NCI-H1048 (cell line): ENCODE results near the gene NDUFAF2.
A peak's percentile ranks its signal among the peaks of the same experiment; 100 is the strongest.
"Not testable (repeated sequence)": the region's sequence is repeated elsewhere in the genome, so short reads cannot be mapped to it uniquely, and the experiment has no call there.

Experiments used
- DNase-seq: peaks from one replicate; lab custom pipeline; 2025; lab: John Stamatoyannopoulos, UW

Gene NDUFAF2, protein sequence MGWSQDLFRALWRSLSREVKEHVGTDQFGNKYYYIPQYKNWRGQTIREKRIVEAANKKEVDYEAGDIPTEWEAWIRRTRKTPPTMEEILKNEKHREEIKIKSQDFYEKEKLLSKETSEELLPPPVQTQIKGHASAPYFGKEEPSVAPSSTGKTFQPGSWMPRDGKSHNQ

DNA sequence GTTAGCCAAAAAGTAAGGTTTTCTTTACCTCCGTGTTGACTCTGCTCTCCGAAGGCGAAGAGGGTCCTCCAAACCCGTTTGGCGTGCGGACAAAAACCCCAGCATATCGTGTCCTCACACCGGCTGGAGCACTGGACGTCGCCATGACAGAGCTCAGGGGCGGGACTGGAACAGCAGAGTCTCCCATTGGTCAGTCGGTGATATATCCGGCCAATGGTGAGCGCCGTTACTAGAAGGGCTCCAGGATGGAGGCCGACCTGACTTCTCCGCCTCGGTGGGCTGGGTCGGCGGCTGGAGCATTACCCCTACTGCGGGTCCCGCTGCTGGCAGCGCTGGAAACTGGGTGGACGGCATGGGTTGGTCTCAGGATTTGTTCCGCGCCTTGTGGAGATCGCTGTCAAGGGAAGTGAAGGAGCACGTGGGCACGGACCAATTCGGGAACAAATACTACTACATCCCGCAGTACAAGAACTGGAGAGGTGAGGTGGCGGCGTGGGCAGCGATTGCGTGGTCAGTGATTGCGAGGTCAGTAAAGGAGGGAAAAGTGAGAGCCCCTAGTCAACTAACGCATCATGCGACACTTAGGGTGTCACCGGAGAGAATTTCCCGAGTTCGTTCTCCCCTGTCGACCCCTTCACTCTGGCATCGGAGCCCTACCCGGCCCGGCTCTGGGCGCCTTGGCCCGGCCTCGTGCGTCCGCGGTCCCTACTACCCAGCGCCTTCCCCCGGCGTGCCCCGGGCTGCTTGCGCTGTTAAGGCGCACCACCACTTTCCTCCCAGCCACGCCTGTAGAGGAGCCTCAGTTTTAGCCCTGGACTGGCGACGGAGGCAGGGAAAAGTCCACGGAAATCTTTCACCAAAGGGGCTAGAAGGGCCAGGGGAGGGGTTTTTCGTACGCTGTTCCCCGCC, at the start of gene NDUFAF2, which contains the start of gene ERCC8:
NDUFAF2 (plus strand) TSS at position 302 of the 909 bp plus-strand sequence; CDS start at position 353, 51 bp downstream.
ERCC8 (minus strand) TSS at position 167 of the 909 bp plus-strand sequence; CDS start at position 105, 62 bp downstream.
- peak; percentile 66 for DNase-seq

DNA sequence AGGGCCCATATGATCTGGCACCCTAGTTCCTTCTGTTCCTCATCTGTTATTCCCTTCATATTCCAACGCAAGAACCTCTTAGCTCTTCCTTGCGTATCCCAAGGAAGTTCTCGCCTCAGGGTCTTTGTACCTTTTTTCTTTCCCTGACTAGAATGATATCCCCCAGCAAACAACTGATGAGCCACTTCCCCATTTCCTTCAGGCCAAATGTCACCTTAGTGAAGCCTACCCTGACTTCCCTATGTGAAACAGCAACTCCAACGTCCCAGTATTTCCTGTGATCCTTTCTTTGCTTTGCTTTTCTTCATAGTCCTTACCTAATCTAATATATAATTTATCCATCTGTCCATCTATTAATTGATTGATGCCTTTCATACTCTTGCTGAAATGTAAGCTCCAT, 48.0 kb upstream of the NDUFAF2 start:
- DNase-seq, result no peak

DNA sequence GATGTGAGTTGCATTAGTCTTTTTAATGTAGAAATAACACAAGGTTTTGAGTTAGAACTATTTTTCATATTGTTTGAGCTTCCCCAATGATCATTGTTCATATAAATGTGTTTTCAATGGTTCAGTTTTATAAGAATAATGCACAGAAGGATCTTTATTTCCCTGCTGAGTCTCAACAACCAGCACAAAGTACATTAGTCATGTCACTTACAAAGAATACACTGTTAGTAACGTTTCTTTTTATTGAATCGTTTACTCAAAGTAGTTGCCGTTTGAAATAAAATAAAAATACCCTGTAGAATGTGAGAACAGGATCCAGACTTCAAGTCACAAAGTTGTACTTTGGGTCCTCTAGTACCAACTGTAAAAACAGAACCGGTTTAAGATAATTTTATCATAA, 41.6 kb upstream of the NDUFAF2 start:
- DNase-seq, result no peak

DNA sequence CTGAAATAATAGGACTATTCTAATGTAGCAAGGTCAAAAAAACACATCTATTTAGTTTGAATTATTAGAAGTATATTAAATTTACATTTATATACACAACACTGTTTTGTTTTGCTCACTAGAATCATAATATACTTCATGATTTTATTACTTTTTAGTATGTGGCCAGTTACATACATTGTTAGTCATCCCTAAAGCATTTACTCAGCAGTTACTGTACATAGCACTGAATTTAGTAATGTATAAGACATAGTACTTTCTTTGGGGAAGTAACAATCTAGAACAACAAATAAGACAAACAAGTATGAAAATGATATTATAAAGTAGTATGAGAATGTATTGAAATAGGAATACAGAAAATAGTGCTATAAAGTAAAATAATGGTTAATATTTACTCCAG, 28.4 kb upstream of the NDUFAF2 start:
- no peak for DNase-seq

DNA sequence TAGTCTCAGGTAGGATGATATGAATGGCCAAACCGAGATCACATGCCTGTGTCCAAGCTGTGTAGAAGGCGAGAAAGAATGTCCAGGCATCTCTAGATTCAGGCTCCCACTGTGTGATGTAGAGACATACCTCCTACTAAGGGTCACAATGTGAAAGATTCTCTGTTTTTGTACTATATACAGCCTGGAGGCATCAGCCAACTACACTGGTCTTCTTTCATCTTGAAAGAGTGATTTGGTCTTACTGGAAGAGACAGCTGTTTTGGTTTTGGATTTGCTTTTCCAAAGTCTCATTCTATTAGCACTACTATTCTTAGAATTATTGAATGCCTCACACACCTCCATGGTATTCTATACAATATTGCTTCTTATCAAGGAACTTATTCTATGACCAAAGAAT, 26.5 kb upstream of the NDUFAF2 start:
- no peak for DNase-seq

DNA sequence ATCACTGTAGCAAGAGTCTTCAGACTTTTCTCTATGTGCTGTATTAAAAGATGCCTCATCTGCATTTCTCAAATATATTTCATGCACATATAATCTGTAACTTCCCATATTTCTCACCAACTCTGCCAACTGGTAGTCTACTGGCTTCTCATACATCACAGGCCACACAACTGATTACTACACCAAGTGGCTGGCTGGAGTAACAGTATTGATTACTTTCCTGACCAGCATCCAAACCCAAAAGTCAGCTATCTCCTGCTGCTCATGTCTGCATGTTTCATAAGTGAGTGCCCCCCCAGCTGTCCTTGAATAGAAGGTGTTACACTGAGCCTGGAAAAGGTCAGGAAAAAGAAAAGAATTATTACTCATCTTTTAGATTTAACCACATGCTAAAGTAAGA, 17.6 kb upstream of the NDUFAF2 start:
- no peak for DNase-seq

DNA sequence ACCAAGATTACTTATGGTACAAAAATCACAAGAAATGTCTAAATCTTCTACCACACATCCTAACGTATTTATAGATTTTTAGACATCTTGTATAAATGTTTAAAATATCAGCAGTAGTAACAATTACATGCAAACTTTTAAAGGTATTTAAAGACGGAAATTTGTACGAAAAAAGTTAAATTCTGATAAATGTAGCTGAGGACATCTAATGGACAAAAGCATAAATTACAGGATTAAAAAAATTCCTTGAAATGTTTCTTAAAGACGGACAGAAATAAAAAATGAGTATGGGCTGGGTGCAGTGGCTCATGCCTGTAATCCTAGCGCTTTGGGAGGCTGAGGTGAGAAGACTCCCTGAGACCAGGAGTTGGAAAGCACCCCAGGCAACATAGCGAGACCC, 16.0 kb upstream of the NDUFAF2 start:
- DNase-seq, result no peak

DNA sequence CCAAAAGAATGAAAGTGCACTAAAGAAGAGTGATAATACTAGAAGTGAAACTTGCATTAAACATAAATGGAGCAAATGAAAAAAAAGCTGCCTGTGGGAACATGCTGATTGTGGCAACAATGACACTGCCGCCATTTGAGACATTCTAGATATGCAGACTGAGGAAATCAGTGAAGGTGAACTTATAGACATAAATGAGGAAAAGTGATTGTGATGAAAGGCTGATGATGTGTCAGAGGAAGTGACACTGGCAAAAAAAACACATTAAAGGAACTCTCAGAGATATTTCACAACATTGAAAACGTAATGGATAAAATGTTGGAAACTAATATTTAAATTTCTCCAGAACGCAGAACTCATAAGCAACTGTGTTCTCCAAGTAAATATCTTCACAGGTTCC, 1.4 kb upstream of the NDUFAF2 start:
- no peak for DNase-seq

DNA sequence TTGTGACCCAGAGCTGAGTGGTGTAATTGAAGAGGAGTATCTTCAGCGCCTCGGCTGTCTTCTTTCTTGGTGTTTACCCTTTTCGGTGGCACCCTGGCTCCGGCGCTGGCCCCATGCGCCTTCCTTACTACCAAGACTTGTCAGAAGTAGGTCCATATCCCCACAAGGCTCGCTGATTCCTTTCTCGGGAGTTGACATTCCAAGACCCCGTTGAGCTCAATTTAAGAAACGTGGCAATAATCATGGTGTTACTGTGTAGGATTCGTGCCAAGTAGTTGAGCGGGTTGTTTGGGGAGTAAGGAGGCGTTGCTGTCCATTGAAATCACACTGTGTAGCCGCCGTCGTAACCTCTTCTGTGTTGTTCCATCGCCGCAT, 795 bp downstream of the NDUFAF2 start:
- no peak for DNase-seq

DNA sequence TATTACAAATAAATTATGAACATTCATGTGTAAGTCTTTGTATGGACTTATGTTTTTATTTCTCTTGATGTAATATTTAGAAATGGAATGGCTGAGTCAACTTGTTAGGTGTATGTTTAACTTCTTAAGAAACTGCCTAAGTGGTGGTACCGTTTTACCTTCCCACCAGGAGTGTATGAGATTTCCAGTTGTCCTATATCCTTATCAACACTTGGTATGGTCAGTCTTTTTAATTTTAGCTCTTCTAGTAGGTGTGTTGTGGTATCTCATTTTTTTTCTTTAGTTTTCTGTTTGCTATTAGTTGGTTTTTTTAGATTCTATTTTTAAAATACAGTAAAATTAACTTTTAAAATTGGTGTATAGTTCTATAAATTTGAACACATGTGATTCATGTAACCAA, 3.7 kb downstream of the NDUFAF2 start:
- DNase-seq, result no peak

DNA sequence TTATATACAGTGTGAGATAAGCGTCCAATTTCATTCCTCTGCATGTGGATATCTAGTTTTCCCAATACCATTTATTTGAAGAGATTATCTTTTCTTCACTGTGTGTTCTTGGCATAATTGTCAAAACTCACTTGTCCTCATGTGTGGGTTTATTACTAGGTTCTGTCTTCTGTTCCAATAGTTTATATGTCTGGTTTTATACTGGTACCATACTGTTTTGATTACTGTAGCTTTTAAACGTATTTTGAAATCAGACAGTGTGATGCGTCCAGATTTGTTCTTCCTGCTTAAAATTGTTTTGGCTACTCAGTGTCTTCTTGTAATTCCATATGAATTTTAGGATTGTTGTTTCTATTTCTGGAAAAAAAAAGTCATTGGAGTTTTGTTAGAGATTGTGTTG, 10.2 kb downstream of the NDUFAF2 start:
- no peak for DNase-seq

DNA sequence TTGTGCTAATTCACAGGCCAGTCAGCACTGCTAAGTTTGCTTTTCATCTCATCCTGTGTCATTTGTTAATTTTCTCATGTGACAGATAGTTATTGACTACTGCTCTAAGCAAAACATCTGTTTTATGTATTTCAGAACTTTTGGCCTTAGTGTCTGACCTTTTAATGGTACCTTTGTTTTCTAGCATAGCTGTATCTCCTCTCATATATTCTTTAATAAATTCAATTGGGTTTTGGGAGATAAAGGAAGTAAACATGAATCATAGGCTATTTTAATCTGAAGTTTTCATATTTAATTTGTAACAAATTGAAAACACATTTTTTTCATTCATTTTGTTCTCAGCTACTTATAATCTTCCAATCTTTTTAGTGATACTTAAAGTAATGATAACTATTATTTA, 13.1 kb downstream of the NDUFAF2 start:
- DNase-seq, result no peak

DNA sequence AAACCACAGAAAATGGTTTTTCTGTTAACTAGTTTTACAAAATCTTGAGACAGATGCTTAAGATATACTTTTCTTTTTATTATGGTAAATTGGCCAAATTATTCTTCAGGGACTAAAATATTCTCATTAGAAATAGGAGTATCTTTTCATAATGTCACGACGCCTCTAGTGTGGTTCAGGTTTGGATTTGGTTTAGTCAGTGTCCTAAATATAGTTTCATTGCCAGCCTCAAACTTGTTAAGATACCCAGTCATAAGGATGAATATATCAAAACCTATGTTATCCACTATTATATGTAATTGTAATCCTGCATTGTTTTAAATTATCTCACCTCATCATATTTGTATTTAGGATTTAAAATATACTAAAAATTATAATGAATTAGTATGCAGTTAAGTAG, 13.7 kb downstream of the NDUFAF2 start:
- no peak for DNase-seq

DNA sequence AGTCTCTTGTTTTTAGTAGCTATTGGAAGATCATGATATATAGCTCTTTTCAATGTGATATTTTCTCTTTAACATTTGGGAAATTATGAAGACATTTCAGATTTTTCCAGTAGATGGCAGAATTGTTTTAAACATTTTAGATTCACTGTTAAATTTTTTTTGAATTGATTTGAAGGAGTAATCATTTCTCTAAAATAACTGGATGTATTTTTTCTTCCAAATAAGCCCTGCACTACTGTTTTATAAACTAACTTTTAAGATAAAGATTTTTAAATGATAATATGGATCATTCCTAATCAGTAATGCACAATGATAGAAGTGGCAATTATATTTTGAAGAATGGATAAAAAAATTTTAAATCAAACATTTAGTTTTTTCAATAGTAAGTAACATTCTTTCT, 14.2 kb downstream of the NDUFAF2 start:
- no peak for DNase-seq

DNA sequence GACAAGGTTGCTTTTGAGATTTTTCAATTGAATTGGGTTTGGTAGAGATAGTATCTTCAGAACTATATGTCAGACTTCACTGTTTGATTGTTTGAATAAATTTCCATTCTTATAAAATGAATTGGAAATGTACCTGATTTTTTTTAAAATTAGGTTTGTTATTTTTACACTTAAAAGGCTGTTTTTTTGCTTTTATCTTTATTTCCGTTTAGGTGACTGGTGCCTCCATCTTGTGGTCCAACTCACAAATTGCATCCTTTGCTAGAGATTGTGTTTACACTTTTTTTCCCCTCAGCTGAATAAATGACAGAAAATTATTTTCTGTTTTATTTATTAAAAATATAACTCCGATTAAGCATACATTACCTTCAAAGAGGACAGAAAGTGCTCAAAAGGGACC, 15.6 kb downstream of the NDUFAF2 start:
- no peak for DNase-seq

DNA sequence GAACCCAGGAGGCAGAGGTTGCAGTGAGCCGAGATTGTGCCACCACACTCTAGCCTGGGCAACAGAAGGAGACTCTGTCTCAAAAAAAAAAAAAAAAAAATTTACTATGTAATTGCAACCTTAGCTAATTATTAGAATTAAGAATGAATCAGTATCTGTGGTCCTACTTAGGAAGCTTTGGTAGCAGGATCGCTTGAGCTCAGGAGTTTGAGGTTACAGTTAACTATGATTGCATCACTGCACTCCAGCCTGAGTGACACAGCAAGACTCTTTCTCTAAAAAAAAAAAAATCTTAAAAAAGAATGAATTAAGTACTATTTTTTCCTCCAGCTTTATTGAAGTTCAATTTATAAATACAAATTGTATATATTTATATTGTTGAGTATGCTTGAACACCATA, 16.7 kb downstream of the NDUFAF2 start:
- no peak for DNase-seq

DNA sequence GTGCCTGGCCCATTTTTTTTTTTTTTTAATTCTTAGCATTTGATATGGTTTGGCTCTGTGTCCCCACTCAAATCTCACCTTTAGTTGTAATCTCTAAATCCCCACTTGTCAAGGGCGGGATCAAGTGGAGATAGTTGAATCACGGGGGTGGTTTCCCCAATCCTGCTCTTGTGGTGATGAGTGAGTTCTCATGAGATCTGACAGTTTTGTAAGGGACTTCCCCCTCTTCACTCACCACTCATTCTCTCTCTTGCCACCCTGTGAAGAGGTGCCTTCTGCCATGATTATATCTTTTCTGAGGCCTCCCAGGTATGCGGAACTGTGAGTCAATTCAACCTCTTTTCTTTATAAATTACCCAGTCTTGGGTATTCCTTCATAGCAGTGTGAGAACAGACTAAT, 27.2 kb downstream of the NDUFAF2 start:
- no peak for DNase-seq

DNA sequence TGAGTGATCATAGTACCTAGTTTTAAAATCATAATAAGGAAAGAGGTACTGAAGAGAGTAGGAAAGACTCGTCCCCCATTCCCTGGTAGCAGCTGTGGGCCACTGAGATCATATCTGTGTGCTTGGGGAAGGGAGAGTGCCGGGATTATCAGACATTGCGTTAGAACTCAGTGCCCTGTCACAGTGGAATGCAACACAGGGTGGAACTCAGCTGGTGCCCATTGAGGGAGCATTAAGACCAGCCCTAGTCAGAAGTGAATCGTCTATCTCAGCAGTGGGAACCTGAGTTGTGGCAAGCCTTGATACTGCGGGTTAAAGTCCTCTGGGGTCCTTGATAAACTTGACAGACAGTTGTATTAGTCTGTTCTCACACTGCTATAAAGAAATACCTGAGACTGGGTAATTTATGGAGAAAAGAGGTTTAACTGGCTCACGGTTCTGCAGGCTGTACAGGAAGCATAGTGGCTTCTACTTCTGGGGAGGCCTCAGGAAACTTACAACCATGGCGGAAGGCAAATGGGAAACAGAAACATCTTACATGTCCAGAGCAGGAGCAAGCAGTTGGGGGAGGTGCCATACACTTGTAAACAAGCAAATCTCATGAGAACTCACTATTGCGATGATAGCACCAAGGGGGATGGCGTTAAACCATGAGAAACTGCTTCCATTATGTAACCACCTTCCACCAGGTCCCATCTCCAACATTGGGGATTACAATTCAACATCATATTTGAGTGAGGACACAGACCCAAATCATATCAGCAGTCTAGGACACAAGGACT, 33.1 kb downstream of the NDUFAF2 start:
- no peak for DNase-seq

DNA sequence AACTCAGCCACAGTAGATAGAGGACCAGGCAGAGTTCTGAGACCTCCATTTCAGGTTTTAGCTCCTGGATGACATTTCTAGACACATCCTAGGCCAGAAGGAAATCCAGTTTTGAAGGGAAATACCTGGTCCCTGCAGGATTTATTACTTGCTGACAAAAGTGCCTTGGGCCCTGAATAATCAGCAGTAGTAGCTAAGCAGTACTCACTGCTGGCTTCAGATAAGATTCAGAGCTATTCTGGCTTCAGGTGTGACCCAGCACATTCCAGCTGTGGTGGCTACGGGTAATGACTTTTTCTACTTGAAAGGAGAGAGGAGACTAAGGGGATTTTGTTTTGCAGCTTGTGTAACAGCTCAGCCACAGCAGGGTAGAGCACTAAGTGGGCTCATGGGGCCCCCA, 34.0 kb downstream of the NDUFAF2 start:
- no peak for DNase-seq

DNA sequence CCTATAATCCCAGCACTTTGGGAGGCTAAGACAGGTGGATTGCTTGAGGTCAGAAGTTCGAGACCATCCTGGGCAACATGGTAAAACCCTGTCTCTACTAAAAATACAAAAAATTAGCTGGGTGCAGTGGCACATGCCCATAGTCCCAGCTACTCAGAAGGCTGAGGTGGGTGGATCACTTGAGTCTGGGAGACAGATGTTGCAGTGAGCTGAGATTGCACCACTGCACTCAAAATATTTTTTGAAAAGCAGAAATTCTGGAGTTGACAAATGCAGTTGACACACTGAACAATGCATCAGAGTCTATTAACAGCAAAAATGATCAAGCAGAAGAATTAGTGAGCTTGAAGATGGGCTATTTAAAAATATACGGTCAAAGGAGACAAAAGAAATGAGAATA, 35.5 kb downstream of the NDUFAF2 start:
- no peak for DNase-seq

DNA sequence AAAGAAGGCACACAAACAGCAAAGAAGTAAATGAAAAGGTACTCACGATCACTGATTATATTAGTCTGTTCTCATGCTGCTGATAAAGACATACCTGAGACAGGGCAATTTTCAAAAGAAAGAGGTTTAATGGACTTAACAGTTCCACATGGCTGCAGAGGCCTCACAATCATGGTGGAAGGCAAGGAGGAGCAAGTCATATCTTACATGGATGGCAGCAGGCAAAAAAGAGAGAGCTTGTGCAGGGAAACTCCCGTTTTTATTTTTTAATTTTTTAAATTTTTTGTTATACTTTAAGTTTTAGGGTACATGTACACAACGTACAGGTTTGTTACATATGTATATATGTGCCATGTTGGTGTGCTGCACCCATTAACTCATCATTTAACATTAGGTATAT, 37.1 kb downstream of the NDUFAF2 start:
- not testable (repeated sequence) for DNase-seq

DNA sequence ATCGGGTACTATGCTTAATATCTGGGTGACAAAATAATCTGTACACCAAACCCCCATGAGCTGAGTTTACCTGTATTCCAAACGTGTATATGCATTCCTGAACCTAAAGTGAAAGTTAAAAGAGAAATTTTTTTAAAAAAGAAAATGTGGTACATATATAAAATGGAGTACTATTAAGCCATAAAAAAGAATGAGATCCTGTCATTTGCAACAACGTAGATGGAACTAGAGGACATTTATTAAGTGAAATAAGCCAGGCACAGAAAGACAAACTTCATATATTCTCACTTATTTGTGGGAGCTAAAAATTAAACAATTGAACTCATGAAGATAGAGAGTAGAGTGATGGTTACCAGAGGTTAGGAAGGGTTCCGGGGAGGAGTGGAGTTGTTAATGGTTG, 44.8 kb downstream of the NDUFAF2 start:
- DNase-seq, result no peak

DNA sequence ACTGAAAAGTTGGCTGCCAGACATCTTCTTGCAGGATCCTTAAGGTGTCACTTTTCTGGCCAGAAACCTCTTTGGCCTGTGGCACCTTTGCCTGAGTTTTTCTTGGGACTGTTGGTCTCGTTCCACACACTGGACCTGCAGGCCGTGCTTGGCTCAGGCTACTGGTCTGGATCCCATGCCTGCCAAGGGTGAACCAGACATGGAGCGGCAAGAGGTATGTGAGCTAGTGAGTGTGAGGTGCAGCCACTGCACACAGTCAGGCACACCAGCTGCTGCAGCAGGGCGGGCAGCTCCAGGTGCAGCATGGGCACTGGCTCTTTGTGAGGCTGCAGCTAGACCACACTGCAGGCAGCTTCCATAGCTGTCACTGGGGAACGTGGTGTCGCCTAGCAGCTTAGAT, 47.9 kb downstream of the NDUFAF2 start:
- DNase-seq, result no peak
